ENCODE data around the gene CDH15.
A peak's percentile ranks its signal among the peaks of the same experiment; 100 is the strongest.

The CDH15 gene

GRCh38 chr16:89199241-89200123, 27.9 kb downstream of the CDH15 start:
- DNase-seq (ENCODE audit: low read depth) = no peak

DNA sequence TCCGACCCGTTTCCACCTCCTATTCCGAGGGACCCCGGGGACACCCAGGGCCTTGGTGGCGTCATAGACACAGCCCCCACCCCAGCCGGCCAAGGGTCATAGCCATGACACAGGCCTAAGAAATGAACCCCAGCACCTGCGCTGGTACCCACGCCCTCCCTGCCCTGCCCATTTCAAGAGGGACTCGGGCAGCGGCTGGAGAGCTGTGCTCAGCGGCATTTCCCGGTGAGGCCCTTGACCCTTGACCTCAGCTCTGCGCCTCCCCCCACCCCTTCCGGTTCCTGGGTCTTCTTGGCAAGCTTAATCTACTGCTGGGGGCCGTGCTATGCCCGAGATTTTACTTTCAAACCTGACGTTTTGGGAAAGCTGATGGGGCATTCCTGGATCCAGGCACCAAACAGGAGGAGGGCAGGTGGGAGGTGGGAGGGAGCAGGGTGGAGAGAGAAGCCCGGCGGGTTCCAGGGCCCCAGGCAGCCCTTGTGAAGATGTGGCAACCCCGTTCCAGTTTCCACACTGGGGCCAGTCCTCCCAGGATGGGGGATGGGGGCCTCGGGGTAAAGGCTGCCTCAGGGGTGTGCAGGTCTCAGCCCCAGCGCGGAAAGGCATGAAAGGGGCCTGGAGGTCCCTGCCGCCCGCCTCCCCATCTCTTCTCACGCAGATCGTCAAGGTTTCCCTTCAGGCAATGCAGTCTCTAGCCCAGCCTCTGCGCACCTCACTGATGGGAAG, 28.7 kb downstream of the CDH15 start, which contains the start of gene SLC22A31:
TSS of gene SLC22A31 (minus strand) at position 414 of the 726 bp plus-strand sequence. CDS start at position 378, 36 bp downstream.
- no peak for DNase-seq (ENCODE audit: low read depth)

DNA sequence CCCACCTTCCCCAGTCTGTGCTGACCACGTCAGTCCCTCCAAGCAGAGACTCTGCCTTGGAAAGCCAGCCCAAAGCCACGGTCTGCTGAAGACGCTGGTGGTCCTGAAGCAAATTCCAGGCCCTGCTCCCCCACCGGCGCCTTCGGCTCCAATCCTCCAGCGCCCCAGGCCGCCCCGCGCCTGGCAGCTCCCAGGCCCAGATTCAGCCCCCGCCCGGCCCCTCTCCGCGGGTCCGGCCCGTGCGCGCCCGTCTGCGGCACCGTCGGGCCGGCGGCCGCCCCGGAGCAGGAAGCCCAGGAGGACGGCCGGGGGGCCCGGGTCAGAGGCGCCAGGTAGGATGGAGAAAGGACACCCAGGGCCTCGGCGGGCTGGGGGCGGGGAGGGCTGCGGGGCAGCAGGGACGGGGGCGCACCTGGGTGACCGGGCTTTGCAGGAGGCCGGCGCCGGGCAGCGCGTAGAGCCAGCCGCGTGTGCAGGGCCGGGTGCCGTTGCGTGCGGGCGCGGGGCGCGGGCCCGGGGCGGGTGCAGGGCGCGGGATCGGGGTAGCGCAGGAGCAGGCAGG, 29.4 kb downstream of the CDH15 start:
- DNase-seq (ENCODE audit: low read depth) = no peak

DNA sequence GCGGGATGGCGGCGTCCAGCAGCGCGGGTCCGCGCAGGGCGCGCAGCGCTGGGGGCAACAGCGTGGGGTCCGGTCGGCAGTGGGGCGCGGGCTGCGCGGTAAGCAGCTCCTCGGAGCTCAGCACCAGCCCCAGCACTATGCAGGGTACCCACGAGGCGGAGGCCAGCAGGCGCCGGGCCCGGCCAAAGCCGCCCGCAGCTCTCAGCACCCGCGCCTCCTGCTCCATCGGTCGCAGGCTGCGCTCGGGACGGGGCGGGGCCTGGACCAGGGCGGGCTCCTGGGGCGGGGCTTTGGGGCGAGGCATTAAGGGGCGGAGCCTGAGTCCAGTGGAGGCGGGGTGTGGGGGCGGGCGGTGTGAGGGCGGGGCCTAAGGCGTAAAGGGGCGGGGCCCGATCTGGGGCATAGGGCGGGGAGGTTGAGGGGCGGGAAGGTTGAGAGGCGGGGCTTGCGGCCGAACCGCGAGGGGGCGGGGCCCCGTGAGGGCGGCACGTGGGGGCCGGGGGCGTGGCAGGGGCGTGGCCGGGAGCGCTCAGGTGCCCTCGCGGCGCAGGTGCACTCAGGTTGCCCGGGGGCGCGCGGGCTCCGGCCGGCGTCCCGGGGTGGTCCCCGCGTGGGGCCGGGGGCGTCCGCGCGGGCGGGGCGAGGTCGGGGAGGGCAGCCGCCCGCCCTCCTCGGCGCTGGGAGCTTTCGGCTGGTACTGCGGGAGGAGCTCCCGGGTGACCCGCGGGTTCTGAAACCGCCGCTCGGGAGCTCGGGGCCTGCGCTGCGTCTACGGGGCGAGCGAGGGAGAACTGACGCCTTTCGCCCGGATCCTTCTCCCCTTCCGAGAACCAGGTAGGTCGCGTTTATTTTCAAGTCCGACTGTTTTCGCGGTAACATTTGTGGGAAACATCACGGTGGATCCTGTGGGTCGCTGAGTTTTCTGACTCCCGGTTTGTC, 30.2 kb downstream of the CDH15 start:
- DNase-seq (ENCODE audit: low read depth) = peak; percentile 60

DNA sequence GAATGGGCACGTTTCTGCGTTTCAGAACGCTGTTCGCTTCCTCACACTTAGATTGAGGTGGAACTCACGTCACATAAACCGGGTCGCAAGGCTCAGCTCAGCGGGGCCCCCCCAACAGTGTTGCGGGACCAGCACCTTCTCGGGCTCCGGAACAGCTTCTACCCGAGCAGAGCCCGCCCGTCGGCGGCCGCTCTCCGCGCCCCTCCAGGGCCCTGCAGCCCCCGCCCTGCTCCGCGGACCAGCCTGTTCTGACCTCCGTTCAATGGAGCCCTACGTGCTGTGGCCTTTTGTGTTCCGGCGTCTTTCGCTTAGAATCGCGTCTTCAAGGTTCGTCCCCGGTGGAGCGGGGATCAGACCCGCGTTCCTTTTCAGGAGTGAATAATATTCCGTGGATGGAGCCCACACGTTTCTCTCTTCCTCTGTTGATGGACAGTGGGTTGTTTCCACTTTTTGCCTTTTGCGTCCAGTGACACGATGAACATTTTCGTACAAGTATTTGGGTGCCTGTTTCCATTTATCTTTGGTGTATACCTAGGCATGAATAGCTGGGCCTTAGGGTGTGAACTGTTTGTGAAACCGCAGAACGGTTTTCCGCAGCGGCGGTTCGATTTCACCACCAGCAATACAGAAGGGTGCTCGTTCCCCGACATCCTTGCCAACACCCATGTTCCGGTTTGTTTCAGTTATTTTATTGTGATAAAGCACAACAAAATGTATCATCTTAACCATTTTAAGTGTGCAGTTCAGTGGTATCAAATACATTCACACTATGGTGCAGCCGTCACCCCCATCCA, 31.1 kb downstream of the CDH15 start:
- DNase-seq (ENCODE audit: low read depth) = no peak

DNA sequence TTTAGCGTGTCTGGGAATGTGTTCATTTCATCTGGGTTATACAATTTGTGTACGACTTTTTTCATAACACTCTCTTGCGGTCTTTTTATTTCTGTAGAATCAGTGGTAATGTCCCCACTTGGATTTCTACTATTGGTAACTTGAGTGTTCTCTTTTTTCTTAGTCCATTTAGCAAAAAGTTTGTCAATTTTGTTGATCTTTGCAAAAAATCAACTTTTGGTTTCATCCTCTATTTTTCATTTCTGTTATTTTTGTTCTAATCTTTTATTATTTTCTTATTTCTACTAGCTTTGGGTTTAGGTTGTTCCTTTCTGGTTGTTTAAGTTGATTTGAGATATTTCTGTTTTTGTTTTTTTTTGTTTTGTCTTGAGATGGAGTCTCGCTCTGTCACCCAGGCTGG, 36.4 kb downstream of the CDH15 start:
- DNase-seq (ENCODE audit: low read depth) = no peak

DNA sequence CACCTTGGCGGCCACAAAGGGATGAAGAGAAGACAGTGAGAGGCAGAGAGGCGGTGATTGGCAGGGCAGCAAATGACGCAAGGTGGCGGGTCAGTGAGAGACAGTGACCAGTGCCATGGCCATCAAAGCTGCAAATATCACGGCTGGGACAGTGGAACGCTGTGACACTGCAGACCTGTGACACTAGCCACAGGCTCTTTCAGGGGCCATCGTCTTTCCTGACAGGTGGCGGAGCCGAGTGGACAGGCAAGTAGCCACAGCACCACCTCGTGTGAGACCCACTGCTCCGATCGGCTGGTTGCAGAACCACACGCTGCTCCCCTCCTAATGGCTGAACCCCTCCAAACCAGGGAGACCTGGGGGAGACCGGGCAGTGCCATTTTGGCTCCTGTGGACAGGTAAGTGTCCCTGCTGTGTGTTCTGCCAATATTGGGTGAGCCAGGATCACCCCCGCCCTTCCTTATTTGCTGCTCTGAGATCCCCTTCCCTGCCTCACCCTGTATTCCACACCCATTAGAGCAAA, 38.0 kb downstream of the CDH15 start:
- DNase-seq (ENCODE audit: low read depth) = no peak

DNA sequence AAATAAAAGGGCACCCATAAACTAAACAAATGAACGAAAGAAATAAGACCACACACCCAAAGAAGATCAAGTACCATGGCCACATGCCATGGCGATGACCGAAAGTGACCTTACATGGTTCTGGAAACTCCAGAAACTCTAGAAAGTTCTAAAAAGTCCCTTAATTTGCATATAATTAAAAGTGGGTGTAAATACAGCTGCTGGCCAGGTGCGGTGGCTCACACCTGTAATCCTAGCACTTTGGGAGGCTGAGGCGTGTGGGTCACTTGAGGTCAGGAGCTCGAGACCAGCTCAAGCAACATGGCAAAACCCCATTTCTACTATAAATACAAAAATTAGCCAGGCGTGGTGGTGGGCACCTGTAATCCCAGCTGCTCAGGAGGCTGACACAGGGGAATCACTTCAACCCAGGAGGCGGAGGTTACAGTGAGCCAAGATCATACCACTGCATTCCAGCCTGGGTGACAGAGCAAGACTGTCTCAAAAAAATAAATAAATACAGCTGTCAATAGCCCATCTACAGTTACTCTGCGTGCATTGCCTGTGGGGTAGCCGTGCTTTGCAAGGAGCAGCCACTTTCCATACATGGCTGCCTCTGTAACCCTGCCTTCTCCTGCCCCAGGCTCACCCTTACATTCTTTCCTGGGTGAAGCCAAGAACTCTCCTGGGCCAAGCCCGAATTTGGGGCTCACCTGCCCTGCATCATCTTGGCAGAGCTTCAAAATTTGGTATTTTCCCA, 38.8 kb downstream of the CDH15 start:
- DNase-seq (ENCODE audit: low read depth) = no peak

DNA sequence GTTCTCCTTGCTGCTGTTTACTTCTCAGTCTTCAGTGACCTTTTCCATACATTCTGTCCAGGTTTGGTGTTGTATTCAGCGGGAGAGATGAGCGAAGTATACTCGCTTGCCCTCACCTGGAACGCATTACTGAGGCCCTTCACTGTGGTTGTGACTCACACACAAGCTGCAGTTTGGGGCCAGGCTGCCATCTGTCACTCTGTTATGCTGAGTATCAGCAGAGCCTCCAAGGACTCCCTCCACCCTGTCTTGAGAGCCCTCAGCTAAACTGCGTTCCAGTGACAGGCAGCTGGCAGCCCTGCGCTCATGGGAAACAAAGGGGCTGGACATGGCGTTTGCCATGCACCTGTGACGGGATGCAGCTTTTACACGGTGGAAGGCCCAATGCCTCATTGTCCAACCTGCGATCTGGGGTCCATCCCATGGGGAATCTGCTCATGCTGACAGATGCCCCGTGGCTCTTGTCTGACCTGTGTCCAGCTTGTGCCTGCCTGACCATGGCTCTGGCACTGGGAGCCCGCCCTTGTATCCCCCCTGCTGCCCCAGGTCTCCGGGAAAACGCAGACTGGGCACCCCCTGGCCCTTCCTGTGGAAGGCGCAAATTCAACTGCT, 39.5 kb downstream of the CDH15 start:
- no peak for DNase-seq (ENCODE audit: low read depth)

GRCh38 chr16:89216315-89217137, 45.0 kb downstream of the CDH15 start:
- peak; percentile 66 for DNase-seq (ENCODE audit: low read depth)

GRCh38 chr16:89217138-89217387, 45.5 kb downstream of the CDH15 start:
- DNase-seq (ENCODE audit: low read depth) = no peak

DNA sequence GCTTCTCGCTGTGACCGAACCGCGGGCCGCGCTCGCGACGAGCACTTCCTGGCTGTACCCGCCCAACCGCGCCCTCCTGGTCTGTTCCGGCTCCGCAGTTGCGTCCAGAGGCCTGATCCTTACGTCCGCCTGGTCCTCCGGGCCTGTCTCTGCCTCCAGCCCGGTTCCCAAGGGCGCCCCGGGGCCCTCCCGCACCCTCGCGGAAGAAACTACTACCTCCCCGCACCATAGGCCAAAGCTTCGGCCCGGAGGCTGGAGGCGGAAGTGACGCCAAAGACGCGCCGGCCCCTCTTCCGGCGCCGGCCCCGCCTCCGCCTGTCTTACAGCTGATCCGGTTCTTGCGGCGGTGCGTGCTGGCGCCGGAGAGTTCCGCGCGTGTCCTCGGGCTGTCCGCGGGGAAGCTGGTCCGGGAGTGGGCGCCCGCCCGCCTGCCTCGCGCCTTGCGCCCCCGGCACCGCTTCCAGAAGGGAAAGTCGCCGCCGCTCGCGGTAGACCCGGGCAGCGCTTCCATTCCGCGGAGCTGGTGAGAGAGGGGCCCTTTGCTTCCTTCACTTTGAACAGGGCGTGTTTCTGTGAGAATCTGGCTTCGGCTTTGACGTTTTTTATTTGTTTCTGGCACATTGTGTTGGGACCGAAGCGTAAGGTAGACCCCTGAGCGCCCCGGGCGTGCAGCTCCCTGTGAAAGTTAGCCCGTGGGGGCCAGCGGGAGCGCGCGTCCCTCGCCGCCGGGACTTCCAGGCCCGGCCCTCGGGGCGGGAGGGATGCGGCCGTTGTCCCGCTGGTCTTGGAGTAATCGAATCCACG, 46.0 kb downstream of the CDH15 start, which contains the start of gene ZNF778:
TSS of gene ZNF778 (plus strand) at position 316 of the 804 bp plus-strand sequence. CDS start 3,425 bp downstream, outside the sequence.
- peak; percentile 65 for DNase-seq (ENCODE audit: low read depth)

DNA sequence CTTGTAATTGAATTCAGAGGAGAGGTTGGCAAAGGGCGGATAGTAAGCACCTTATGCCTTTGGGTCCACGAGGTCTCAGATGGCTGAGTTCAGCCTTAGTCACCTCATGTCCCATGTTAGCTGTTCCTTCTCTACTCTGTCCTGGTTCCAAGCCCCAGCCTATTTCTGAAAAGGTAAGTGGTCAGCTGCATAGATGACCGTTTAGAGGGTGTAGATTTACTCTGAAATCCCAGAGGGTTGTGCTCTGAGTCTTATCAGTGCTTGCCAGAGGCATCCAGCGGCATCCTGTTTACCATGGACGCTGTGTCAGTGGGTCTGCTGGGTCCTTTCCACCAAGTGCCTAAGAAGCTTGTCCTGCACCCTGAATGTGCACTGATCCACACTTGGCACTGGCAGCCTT, 47.8 kb downstream of the CDH15 start:
- no peak for DNase-seq (ENCODE audit: low read depth)

DNA sequence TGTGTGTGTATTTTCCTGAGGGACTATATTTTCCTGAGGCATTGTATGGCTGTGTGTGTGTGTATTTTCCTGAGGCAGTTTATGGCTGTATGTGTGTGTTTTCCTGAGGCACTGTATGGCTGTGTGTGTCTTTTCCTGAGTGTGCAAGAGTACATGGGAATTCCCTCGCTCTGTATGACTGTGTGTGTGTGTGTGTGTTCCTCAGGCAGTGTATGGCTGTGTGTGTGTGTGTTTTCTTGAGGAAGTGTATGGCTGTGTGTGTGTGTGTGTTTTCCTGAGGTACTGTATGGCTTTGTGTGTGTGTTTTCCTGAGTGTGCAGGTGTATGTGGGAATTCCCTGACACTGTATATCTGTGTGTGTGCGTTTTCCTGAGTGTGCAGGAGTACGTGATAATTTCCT, 50.1 kb downstream of the CDH15 start:
- DNase-seq (ENCODE audit: low read depth) = no peak

GRCh38 chr16:89222931-89223330, 51.4 kb downstream of the CDH15 start:
- no peak for DNase-seq (ENCODE audit: low read depth)

DNA sequence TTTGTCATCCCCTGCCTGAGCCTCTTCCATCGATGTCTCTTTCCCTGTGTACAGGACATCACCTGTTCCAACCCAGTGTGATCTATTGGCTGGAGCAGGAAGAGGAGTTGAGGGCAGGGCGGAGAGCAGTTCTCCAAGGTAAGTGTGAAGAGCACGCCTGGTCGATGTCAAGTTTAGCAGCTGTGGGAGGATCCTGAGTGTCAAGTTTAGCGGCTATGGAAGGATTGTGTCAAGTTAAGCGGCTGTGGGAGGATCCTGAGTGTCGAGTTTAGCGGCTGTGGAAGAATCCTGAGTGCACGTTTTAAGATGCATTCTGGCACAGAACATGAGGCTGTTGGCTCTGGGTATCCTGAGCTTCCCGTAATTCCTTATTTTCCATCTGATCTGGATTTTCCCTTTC, 53.1 kb downstream of the CDH15 start:
- no peak for DNase-seq (ENCODE audit: low read depth)

DNA sequence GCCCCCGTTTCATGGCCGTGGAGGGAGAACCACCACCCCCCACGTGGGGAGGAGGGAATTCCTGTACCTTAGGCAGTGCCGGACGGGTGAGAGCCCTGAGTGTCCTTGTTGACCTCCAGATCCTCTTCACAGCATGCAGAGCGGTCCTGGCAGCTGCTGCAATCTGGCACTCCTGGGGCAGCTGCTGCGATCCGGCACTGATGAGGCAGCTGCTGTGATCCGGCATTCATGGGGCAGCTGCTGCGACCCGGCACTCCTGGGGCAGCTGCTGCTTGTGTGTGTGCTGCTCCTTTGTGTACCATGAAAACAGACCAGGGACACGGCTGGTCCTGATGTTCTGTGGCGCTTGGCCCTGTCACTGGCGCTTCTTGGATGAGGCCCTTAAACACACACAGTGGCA, 58.7 kb downstream of the CDH15 start:
- no peak for DNase-seq (ENCODE audit: low read depth)

GRCh38 chr16:89232107-89232506, 60.6 kb downstream of the CDH15 start:
- DNase-seq (ENCODE audit: low read depth) = no peak
